Measurements from ENCODE around the gene SIRT2.
"Not testable (repeated sequence)": the region's sequence is repeated elsewhere in the genome, so short reads cannot be mapped to it uniquely, and the experiment has no call there.

The SIRT2 gene

DNA sequence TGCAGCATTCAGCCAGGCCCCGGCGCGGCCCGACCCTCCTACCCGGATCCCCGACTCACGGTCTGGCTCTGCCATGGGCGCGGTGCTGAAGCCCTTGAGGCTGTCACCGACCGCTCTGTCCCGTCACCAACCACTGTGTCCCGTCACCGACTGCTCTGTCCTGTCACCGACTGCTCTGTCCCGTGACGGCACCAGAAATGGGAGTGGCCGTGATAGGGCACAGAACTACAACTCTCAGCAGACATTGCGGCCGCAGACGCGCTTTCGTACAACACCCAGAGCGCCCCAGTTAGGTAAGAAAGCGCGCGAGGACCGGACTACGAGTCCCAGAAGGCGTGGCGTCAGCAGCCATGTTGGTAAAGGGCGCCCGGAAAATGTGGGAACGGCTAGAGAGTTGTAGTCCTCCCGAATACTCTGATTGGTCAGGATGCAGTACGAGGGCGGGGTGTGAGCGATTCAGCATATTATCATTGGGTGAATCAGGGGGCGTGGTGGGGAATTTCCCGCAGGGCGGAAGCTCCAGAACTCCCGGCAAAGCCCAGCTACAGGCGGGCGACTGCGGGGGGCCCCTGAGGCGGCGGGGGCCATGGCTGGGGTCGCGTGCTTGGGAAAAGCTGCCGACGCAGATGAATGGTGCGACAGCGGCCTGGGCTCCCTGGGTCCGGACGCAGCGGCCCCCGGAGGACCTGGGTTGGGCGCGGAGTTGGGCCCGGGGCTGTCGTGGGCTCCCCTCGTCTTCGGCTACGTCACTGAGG, at the start of gene SIRT2, which contains the start of gene NFKBIB:
Gene SIRT2, minus strand, starts transcription at position 172 of the 755 bp plus-strand sequence. Its CDS starts 97 bp downstream, at position 75.
Gene NFKBIB, plus strand, starts transcription at position 523 of the 755 bp plus-strand sequence. Its CDS starts 64 bp downstream, at position 587.
- peak; percentile 96 for FAIRE-seq

DNA sequence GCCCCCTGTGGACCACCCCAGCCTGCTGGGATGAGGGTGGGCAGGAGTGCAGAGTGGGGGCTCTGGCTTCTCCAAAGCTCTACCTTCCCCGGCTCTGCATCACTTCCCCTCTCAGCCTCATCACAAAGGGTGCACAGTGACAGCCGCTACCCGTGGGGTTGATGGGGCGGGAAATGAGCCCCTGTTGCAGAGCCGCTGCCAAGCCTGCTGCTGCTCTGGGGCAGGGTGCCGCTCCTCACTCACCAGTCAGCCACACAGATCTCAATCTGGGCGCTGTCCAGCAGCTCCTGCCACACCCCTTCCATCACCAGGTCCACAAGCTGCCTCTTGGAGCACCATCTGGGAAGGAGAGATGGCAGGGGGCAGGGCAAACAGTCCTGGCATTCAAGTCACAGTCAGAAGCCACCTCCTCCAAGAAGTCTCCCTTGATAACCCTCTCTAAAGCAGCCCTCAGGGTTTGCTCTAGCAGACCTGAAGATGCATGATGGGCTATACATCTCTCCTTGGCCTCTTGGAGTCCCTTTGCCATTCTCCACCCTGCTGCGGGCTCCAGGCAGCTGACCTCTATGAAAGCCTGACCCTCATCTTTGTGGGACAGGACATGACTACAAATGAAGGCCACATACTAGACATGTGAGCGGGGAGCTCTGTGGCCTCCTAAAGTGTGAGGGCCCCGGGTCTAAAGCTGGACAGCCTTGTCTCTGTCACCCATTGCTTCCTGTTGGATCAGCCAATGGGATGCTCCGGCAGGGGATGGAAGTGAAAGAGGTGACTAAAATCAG, 47.0 kb upstream of the SIRT2 start:
- FAIRE-seq = no peak
- no peak for DNase-seq (ENCODE audit: low spot score)

More for the DNA sequence above, at the start of gene SIRT2, which contains the start of gene NFKBIB:
- DNase-seq (ENCODE audit: low spot score) = peak; percentile 99

GRCh38 chr19:38945562-38946228, 46.3 kb upstream of the SIRT2 start:
- DNase-seq (ENCODE audit: low spot score) (no peak), FAIRE-seq (no peak)

DNA sequence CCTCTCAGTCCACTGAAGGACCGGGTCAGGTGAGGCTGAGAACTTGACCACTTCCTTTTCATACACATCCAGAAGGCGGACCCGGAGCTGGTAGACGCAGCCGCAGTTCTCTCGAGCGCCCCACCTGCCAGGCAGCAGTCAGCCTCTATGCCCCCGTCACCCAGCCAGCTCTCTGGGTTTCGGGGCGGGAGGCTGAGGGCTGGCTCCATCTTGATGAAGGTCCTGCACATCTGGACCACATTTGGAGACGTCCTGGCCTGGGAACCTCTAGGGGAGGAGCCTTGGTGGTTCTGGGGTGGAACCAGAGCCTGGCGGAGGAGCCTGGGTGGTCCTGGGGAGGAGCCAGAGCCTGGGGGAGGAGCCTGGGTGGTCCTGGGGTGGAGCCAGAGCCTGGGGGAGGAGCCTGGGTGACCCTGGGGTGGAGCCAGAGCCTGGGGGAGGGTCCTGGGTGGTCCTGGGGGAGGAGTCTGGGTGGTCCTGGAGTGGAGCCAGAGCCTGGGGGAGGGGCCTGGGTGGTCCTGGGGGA, 45.6 kb upstream of the SIRT2 start:
- no peak for FAIRE-seq
- DNase-seq (ENCODE audit: low spot score) = no peak

- DNase-seq (ENCODE audit: low spot score) (no peak), FAIRE-seq (no peak)
Observed at GRCh38 chr19:38942471-38943181, 43.2 kb upstream of the SIRT2 start.

GRCh38 chr19:38941979-38942378, 42.6 kb upstream of the SIRT2 start:
- no peak for FAIRE-seq

DNA sequence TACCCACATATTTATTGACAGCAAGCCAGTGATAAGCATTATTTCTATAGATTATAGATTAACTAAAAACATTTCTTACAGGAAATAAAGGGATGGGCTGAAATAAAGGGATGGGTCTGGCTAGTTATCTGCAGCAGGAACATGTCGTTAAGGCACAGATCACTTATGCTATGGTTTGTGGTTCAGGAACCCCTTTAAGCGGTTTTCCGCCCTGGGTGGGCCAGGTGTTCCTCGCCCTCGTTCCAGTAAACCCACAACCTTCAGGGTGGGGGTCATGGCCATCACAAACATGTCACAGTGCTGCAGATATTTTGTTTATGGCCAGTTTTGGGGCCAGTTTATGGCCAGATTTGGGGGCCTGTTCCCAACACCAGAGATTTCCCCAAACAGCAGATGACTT, 42.0 kb upstream of the SIRT2 start:
- not testable (repeated sequence) for FAIRE-seq; DNase-seq (ENCODE audit: low spot score)

More at GRCh38 chr19:38941979-38942378, 42.6 kb upstream of the SIRT2 start:
- DNase-seq (ENCODE audit: low spot score) = no peak

GRCh38 chr19:38939957-38940356, 40.5 kb upstream of the SIRT2 start:
- FAIRE-seq (no peak), DNase-seq (ENCODE audit: low spot score) (no peak)

GRCh38 chr19:38933544-38933943, 34.1 kb upstream of the SIRT2 start:
- DNase-seq (ENCODE audit: low spot score) = no peak
- FAIRE-seq = no peak

DNA sequence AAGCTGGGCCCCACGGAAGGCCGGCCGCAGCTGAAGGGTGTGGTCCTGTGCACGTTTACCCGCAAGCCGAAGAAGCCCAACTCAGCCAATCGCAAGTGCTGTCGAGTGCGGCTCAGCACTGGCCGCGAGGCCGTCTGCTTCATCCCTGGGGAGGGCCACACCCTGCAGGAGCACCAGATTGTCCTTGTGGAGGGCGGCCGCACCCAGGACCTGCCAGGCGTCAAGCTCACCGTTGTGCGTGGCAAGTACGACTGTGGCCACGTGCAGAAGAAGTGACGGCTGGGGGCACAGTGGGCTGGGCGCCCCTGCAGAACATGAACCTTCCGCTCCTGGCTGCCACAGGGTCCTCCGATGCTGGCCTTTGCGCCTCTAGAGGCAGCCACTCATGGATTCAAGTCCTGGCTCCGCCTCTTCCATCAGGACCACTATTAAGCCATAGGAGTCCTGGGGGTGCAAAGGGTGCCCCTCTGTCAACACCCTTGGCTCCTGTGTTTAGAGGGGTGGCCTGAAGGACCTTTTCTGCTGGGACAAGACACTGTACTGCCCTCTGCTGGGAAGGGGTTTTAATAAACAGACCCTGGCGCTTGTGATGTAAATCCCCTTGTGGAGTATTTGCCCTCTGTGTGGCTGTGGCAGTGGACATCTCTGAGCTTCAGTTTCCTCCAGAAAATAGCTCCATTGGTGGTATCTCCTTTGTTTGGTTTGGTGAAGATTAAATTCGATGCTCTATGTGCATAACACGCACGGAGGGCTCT, 33.2 kb upstream of the SIRT2 start:
- FAIRE-seq (no peak), DNase-seq (ENCODE audit: low spot score) (no peak)

DNA sequence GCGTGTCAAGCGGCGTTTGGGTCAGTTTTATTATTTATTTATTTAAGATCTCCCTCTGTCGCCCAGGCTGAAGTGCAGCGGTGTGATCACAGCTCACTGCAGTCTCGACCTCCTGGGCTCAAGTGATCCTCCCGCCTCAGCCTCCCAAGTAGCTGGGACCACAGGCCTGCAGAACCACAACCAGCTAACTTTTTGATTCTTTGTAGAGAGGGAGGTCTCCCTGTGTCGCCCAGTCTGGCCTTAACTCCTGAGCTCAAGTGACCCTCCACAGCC, 32.0 kb upstream of the SIRT2 start:
- no peak for DNase-seq (ENCODE audit: low spot score)
- no peak for FAIRE-seq

- DNase-seq (ENCODE audit: low spot score) (peak; percentile 99), FAIRE-seq (peak; percentile 95)
Observed at GRCh38 chr19:38930776-38931520, 31.5 kb upstream of the SIRT2 start, which contains the start of gene MRPS12. MRPS12 (plus strand) TSS chr19:38930944; CDS start chr19:38931295, 351 bp downstream.

GRCh38 chr19:38929929-38930775, 30.7 kb upstream of the SIRT2 start, which contains the start of gene SARS2:
SARS2 (minus strand) TSS chr19:38930763; CDS start chr19:38930736, 27 bp downstream.
- no peak for FAIRE-seq
- peak; percentile 98 for DNase-seq (ENCODE audit: low spot score)

DNA sequence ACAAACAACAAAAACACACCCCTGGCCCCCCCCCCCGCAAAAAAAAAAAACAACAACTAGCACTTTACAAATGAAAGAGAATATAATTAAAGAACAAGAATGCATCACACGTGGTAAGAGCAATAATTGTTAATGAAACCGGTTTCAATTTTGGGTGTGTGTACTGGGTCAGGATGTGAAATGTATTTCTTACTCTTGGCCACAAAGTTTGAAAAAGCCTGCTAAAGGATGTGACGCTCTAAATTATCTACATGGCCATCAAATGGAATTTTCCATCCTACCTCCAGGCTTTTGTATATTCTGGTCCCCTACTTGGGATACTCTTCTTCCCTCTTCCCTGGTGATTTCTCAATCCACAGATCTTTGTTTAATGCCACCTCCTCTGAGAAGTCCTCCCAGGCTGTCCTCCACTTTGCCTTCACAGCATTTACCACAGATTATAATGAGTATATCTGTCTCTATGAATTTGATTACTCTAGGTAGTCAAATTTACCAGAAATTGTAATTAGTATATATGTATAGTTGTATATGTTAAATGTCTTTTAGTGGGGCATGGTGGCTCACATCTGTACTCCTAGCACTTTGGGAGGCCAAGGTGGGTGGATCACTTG, 29.1 kb upstream of the SIRT2 start:
- DNase-seq (ENCODE audit: low spot score) (no peak), FAIRE-seq (no peak)

- DNase-seq (ENCODE audit: low spot score) (no peak), FAIRE-seq (no peak)
Observed at GRCh38 chr19:38924388-38924787, 25.0 kb upstream of the SIRT2 start.

DNA sequence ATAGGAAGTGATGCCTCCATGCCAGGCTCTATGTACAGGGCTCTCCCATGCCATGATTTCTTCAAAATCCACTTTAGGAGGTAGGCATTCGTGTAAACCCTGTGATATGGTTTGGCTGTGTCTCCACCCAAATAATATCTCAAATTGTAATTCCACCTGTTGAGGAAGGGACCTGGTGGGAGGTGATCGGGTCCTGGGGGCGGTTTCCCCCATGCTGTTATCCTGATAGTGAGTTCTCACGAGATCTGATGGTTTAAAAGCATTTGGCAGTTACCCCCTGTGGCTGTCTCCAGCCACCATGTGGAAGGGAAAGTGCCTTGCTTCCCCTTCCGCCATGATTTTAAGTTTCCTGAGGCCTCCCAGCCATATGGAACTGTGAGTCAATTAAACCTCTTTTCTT, 23.1 kb upstream of the SIRT2 start:
- no peak for FAIRE-seq
- DNase-seq (ENCODE audit: low spot score) = no peak

GRCh38 chr19:38921420-38922274, 22.2 kb upstream of the SIRT2 start:
- no peak for FAIRE-seq
- no peak for DNase-seq (ENCODE audit: low spot score)

All from urothelium cell line (cell line).